Epidermal melanocyte (primary cell): Measurements from ENCODE around the gene ORC2.

Experiments
- DNase-seq: peaks from one replicate; pipeline ENCODE4 v3.0.0; 2011; ENCODE audit warnings: low spot score; ENCODE audit not compliant: insufficient read length

The ORC2 gene

DNA sequence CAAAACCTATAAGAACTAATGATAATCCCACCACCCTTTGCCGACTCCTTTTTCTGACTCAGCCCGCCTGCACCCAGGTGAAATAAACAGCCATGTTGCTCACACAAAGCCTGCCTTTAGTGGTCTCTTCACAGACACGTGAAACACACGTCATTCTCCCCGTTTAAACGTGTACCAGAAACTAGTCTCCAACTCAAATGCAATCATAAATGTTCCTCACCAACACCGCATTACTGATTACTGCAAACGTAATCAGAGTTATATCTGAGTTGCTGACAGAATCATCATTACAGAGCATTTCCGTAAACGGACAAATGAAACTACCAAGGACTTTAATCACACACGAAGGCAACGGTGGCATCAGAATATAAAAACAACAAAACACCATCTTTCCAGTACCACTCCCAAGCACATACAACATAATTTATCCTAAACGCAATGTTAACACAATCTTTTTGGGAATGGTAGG lies 100.9 kb downstream of the ORC2 start:
- no peak for DNase-seq

- no peak for DNase-seq
Measured at GRCh38 chr2:200861617-200862155, 101.8 kb downstream of the ORC2 start.

GRCh38 chr2:200860092-200860795 lies 103.2 kb downstream of the ORC2 start:
- no peak for DNase-seq
